Measurements from ENCODE around the gene MYO5A.

The MYO5A gene

DNA sequence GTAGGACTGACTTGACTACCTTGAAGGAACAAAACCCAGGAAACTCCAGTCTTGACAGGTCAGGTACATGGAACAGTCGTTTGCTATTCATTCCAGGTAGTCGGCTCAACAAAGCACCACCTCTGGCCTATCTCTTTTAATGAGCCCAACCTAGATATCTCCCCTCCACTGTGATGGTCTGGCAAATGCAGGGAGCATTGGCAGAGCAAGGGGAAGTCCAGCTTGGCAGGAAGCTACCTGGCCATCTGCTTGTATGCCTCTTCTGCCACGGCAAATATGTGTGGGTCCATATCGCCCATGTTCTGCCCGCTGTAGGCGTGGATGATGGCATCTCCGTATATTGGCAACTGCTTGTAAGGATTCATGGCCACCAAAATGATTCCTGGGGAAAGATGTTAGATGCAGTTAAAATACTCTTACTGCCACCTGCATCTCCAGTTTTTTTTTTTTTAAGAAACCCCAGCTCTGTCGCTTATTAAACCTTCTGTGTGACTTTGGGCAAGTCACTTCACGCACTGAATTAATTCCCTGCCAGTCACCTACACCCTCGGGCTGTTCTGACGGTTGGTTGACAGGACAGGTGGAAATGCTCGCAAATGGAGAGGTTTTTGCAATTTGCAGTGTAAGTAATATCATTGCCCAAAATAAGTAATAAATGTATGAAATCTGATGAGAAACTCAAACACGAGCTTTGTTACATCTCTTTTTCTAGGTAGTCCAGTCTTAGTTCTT lies 249.9 kb downstream of the MYO5A start:
- TF ChIP-seq, protein P1, sequence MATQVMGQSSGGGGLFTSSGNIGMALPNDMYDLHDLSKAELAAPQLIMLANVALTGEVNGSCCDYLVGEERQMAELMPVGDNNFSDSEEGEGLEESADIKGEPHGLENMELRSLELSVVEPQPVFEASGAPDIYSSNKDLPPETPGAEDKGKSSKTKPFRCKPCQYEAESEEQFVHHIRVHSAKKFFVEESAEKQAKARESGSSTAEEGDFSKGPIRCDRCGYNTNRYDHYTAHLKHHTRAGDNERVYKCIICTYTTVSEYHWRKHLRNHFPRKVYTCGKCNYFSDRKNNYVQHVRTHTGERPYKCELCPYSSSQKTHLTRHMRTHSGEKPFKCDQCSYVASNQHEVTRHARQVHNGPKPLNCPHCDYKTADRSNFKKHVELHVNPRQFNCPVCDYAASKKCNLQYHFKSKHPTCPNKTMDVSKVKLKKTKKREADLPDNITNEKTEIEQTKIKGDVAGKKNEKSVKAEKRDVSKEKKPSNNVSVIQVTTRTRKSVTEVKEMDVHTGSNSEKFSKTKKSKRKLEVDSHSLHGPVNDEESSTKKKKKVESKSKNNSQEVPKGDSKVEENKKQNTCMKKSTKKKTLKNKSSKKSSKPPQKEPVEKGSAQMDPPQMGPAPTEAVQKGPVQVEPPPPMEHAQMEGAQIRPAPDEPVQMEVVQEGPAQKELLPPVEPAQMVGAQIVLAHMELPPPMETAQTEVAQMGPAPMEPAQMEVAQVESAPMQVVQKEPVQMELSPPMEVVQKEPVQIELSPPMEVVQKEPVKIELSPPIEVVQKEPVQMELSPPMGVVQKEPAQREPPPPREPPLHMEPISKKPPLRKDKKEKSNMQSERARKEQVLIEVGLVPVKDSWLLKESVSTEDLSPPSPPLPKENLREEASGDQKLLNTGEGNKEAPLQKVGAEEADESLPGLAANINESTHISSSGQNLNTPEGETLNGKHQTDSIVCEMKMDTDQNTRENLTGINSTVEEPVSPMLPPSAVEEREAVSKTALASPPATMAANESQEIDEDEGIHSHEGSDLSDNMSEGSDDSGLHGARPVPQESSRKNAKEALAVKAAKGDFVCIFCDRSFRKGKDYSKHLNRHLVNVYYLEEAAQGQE (IDR thresholded peaks at IDR 0.05; ENCODE audit: insufficient read depth in 1 of 2, low read depth in 2 of 2, low read length in 2 of 2), result no peak
- no peak for TF ChIP-seq FOXP2 (optimal IDR thresholded peaks at IDR 0.05; ENCODE audit: borderline replicate concordance, extremely low read depth, extremely low read length, insufficient read depth)
- no peak for TF ChIP-seq TAF1 (IDR thresholded peaks at IDR 0.05; ENCODE audit: borderline replicate concordance, insufficient read depth, low read length)
- no peak for TF ChIP-seq SIN3A (IDR thresholded peaks at IDR 0.05; ENCODE audit: borderline replicate concordance, insufficient read depth, low read length)
- no peak for TF ChIP-seq POLR2AphosphoS5 (IDR thresholded peaks at IDR 0.05; ENCODE audit: low read depth, low read length)

DNA sequence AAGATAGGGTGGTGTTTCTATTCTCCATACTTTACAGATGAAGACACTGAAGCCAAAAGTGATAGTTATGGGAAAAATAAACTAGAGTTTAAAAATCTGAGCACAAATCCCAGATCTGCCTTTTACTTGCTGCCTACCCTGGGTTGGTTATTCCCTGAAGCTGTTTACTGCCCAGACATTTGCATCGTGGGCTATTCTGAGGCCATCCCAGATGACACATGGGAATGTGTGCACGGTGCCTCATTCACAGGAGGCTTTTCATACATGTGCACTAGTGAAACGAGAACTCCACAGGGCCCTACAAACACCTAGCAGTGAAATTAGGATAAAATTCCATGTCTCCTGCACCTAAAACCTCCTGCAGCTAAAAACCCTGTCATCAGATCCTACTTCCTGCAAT lies 250.5 kb downstream of the MYO5A start:
- TF ChIP-seq, protein P1 (IDR thresholded peaks at IDR 0.05; ENCODE audit: insufficient read depth in 1 of 2, low read depth in 2 of 2, low read length in 2 of 2), result no peak
- no peak for TF ChIP-seq TAF1 (IDR thresholded peaks at IDR 0.05; ENCODE audit: borderline replicate concordance, insufficient read depth, low read length)
- no peak for TF ChIP-seq SIN3A (IDR thresholded peaks at IDR 0.05; ENCODE audit: borderline replicate concordance, insufficient read depth, low read length)

DNA sequence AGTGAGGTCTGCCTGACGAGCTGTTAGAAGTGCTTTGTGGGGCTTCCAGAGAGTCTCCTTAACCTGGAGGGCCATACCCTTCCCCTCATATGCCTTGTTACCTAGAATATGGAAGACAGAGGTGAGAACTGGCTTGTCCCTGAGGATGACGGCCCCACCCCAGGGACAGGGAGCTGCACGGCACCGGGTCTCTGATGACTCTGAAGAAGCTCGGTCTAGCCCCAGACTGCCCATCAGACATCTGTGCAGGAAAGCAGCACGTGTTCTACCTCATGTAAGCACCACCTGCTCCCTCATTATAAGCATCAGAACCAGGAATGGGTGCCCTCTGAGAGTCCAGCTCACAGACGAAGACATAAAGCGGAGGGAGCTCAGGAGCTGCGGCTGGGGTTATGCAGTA lies 251.1 kb downstream of the MYO5A start:
- no peak for TF ChIP-seq TAF1 (IDR thresholded peaks at IDR 0.05; ENCODE audit: borderline replicate concordance, insufficient read depth, low read length)
- no peak for TF ChIP-seq SIN3A (IDR thresholded peaks at IDR 0.05; ENCODE audit: borderline replicate concordance, insufficient read depth, low read length)
- TF ChIP-seq, protein P1 (IDR thresholded peaks at IDR 0.05; ENCODE audit: insufficient read depth in 1 of 2, low read depth in 2 of 2, low read length in 2 of 2), result no peak
- no peak for TF ChIP-seq POLR2AphosphoS5 (IDR thresholded peaks at IDR 0.05; ENCODE audit: low read depth, low read length)
- no peak for TF ChIP-seq FOXP2 (optimal IDR thresholded peaks at IDR 0.05; ENCODE audit: borderline replicate concordance, extremely low read depth, extremely low read length, insufficient read depth)

DNA sequence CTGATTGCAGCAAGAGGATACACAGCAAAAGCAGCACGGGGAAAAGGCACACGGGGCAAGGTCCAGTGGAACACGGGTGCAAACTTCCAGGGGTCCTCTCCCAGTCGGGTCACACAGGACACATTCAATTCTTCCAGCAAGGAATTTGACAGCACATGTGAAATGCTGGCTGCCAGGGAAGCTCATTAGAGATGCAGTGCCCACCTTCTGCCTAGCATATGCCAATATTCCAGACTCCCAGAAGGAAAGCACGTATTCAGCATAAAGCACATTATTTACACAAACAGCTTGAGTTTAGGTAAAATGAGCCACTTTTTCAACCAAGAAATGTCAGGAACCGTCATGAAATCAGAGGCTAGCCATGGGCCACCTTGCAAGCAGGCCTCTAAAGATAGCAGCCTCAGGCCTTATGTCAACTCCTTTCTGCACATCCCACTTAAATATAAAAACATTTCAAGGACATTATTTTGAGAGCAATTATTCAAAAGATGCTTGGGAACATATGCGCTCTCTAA lies 252.4 kb downstream of the MYO5A start:
- TF ChIP-seq, protein P1 (IDR thresholded peaks at IDR 0.05; ENCODE audit: insufficient read depth in 1 of 2, low read depth in 2 of 2, low read length in 2 of 2), result no peak
- TF ChIP-seq POLR2AphosphoS5 (IDR thresholded peaks at IDR 0.05; ENCODE audit: low read depth, low read length) (no peak), FOXP2 (optimal IDR thresholded peaks at IDR 0.05; ENCODE audit: borderline replicate concordance, extremely low read depth, extremely low read length, insufficient read depth) (no peak), SIN3A (IDR thresholded peaks at IDR 0.05; ENCODE audit: borderline replicate concordance, insufficient read depth, low read length) (no peak), TAF1 (IDR thresholded peaks at IDR 0.05; ENCODE audit: borderline replicate concordance, insufficient read depth, low read length) (no peak)

Data from PFSK-1 (cell line).